Astrocyte of the spinal cord (primary cell): Measurements from ENCODE around the gene SLC11A1.

Experiments used
- DNase-seq: peaks from one replicate; pipeline ENCODE4 v3.0.0; 2011; ENCODE audit warnings: low read depth, low spot score
- H3K4me3 ChIP-seq: 2 replicates; pipeline ENCODE4 v1.5.1; 2011; ENCODE audit warnings: low read depth, mild to moderate bottlenecking, low read length, moderate library complexity
- CTCF ChIP-seq: IDR thresholded peaks from 2 replicates; pipeline ENCODE4 v1.5.1; 2012; ENCODE audit warnings: low read depth, mild to moderate bottlenecking, low read length, inconsistent platforms
- in situ Hi-C: cut with HindIII; loops from 2 replicates; pipeline ENCODE4 v1.10.0; 2017; ENCODE audit warnings: low sequenced_read_pairs

SLC11A1 gene

GRCh38 chr2:218434456-218434855 is 52.4 kb downstream of the SLC11A1 start:
- in situ Hi-C loops, result no loop called here
- no peak overlapping the region for H3K4me3 ChIP-seq
- TF ChIP-seq CTCF, result no peak
- DNase-seq, result no peak

- no peak overlapping the region for H3K4me3 ChIP-seq
- DNase-seq, result no peak
- no peak for TF ChIP-seq CTCF
- in situ Hi-C loops, result no loop called here
Measured at GRCh38 chr2:218435003-218435982, 53.2 kb downstream of the SLC11A1 start.

GRCh38 chr2:218436992-218437391 is 54.9 kb downstream of the SLC11A1 start:
- no peak overlapping the region for H3K4me3 ChIP-seq
- no peak for DNase-seq
- in situ Hi-C loops, result no loop called here
- no peak for TF ChIP-seq CTCF

- in situ Hi-C loops, result no loop called here
- no peak overlapping the region for H3K4me3 ChIP-seq
- DNase-seq, result no peak
- TF ChIP-seq CTCF, result no peak
Measured at GRCh38 chr2:218437969-218438368, 55.9 kb downstream of the SLC11A1 start.

- no peak for DNase-seq
- no peak for TF ChIP-seq CTCF
- in situ Hi-C loops, result no loop called here
- no peak overlapping the region for H3K4me3 ChIP-seq
Measured at GRCh38 chr2:218438596-218438995, 56.5 kb downstream of the SLC11A1 start.

- in situ Hi-C loops, result no loop called here
- no peak for TF ChIP-seq CTCF
- H3K4me3 ChIP-seq, result no peak overlapping the region
- no peak for DNase-seq
Measured at GRCh38 chr2:218444692-218445357, 62.8 kb downstream of the SLC11A1 start.
